ENCODE results near the gene LENG9. TPM values are rescaled to one million over a fixed set of nuclear protein-coding genes. Genes with fewer than 3 reads are reported as not detected.

Gene LENG9
- polyA plus RNA-seq, 4 donors: 8.7 to 14.1 (median 10.5) TPM

- DNase-seq (no peak), FAIRE-seq (no peak)
- 17 to 53% (median 45%) methylated on average over 23 of the region's 23 CpGs for WGBS, 3 donors
- no peaks in the 10 kb centered on the region for H3K9me3 ChIP-seq (ENCODE audit: control insufficient read depth in 2 of 2, insufficient read depth in 1 of 2, low read depth in 1 of 2, low read length in 1 of 2)
- no peak overlapping the region for H3K4me3 ChIP-seq (ENCODE audit: low read depth in 1 of 3, low read length in 3 of 3)
- H3K27me3 ChIP-seq (ENCODE audit: control insufficient read depth in 3 of 3, insufficient read depth in 3 of 3, low read length in 3 of 3): peaks cover 0 to 7% (median 3%) of the 10 kb centered on the region in 3 donors
- H3K36me3 ChIP-seq (ENCODE audit: control insufficient read depth in 3 of 3, insufficient read depth in 2 of 3, low read depth in 1 of 3, low read length in 3 of 3): peaks cover 0 to 11% (median 0%) of the 10 kb centered on the region in 3 donors
- H3K27ac ChIP-seq (ENCODE audit: low read depth in 1 of 3, low read length in 2 of 3): no peak overlapping the region
- H3K4me1 ChIP-seq (ENCODE audit: control insufficient read depth in 3 of 3, insufficient read depth in 2 of 3, low read depth in 1 of 3, low read length in 2 of 3): peaks cover 0 to 14% (median 0%) of the 10 kb centered on the region in 3 donors
Measured at GRCh38 chr19:54434112-54434872, 29.3 kb downstream of the LENG9 start.

GRCh38 chr19:54433697-54434096, 29.9 kb downstream of the LENG9 start:
- H3K9me3 ChIP-seq (ENCODE audit: control insufficient read depth in 2 of 2, insufficient read depth in 1 of 2, low read depth in 1 of 2, low read length in 1 of 2): no peaks in the 10 kb centered on the region
- 55 to 86% (median 77%) methylated on average over 5 of the region's 5 CpGs for WGBS, 3 donors

GRCh38 chr19:54432144-54432738, 31.3 kb downstream of the LENG9 start:
- H3K27ac ChIP-seq (ENCODE audit: low read depth in 1 of 3, low read length in 2 of 3): no peak overlapping the region
- H3K9me3 ChIP-seq (ENCODE audit: control insufficient read depth in 2 of 2, insufficient read depth in 1 of 2, low read depth in 1 of 2, low read length in 1 of 2): no peaks in the 10 kb centered on the region
- H3K27me3 ChIP-seq (ENCODE audit: control insufficient read depth in 3 of 3, insufficient read depth in 3 of 3, low read length in 3 of 3): peaks cover 0 to 10% (median 3%) of the 10 kb centered on the region in 3 donors
- WGBS, 3 donors: 49 to 76% (median 60%) methylated on average over 10 of the region's 10 CpGs
- H3K4me3 ChIP-seq (ENCODE audit: low read depth in 1 of 3, low read length in 3 of 3): no peak overlapping the region
- DNase-seq: no peak
- H3K36me3 ChIP-seq (ENCODE audit: control insufficient read depth in 3 of 3, insufficient read depth in 2 of 3, low read depth in 1 of 3, low read length in 3 of 3): peaks cover 0 to 6% (median 0%) of the 10 kb centered on the region in 3 donors
- H3K4me1 ChIP-seq (ENCODE audit: control insufficient read depth in 3 of 3, insufficient read depth in 2 of 3, low read depth in 1 of 3, low read length in 2 of 3): peaks cover 0 to 8% (median 0%) of the 10 kb centered on the region in 3 donors
- FAIRE-seq: no peak

More at GRCh38 chr19:54433697-54434096, 29.9 kb downstream of the LENG9 start:
- Histone ChIP-seq H3K27me3 (ENCODE audit: control insufficient read depth in 3 of 3, insufficient read depth in 3 of 3, low read length in 3 of 3) (peaks cover 0 to 8% (median 3%) of the 10 kb centered on the region in 3 donors), H3K36me3 (ENCODE audit: control insufficient read depth in 3 of 3, insufficient read depth in 2 of 3, low read depth in 1 of 3, low read length in 3 of 3) (peaks cover 0 to 7% (median 0%) of the 10 kb centered on the region in 3 donors), H3K4me1 (ENCODE audit: control insufficient read depth in 3 of 3, insufficient read depth in 2 of 3, low read depth in 1 of 3, low read length in 2 of 3) (peaks cover 0 to 11% (median 0%) of the 10 kb centered on the region in 3 donors), H3K27ac (ENCODE audit: low read depth in 1 of 3, low read length in 2 of 3) (no peak overlapping the region), H3K4me3 (ENCODE audit: low read depth in 1 of 3, low read length in 3 of 3) (no peak overlapping the region)
- FAIRE-seq: no peak
- DNase-seq: no peak

GRCh38 chr19:54431255-54431838, 32.2 kb downstream of the LENG9 start:
- no peak for DNase-seq
- Histone ChIP-seq H3K27me3 (ENCODE audit: control insufficient read depth in 3 of 3, insufficient read depth in 3 of 3, low read length in 3 of 3) (peaks cover 0 to 12% (median 3%) of the 10 kb centered on the region in 3 donors), H3K4me1 (ENCODE audit: control insufficient read depth in 3 of 3, insufficient read depth in 2 of 3, low read depth in 1 of 3, low read length in 2 of 3) (peaks cover 0 to 8% (median 0%) of the 10 kb centered on the region in 3 donors), H3K4me3 (ENCODE audit: low read depth in 1 of 3, low read length in 3 of 3) (no peak overlapping the region), H3K9me3 (ENCODE audit: control insufficient read depth in 2 of 2, insufficient read depth in 1 of 2, low read depth in 1 of 2, low read length in 1 of 2) (no peaks in the 10 kb centered on the region), H3K36me3 (ENCODE audit: control insufficient read depth in 3 of 3, insufficient read depth in 2 of 3, low read depth in 1 of 3, low read length in 3 of 3) (peaks cover 0 to 5% (median 0%) of the 10 kb centered on the region in 3 donors), H3K27ac (ENCODE audit: low read depth in 1 of 3, low read length in 2 of 3) (no peak overlapping the region)
- no peak for FAIRE-seq
- 10 to 33% (median 18%) methylated on average over 11 of the region's 11 CpGs for WGBS, 3 donors

- Histone ChIP-seq H3K4me3 (ENCODE audit: low read depth in 1 of 3, low read length in 3 of 3) (peak overlapping the region in 2 of 3 donors; percentile 6 to 13), H3K9me3 (ENCODE audit: control insufficient read depth in 2 of 2, insufficient read depth in 1 of 2, low read depth in 1 of 2, low read length in 1 of 2) (no peaks in the 10 kb centered on the region), H3K27ac (ENCODE audit: low read depth in 1 of 3, low read length in 2 of 3) (no peak overlapping the region), H3K27me3 (ENCODE audit: control insufficient read depth in 3 of 3, insufficient read depth in 3 of 3, low read length in 3 of 3) (peaks cover 0 to 12% (median 3%) of the 10 kb centered on the region in 3 donors), H3K36me3 (ENCODE audit: control insufficient read depth in 3 of 3, insufficient read depth in 2 of 3, low read depth in 1 of 3, low read length in 3 of 3) (peaks cover 0 to 2% (median 0%) of the 10 kb centered on the region in 3 donors), H3K4me1 (ENCODE audit: control insufficient read depth in 3 of 3, insufficient read depth in 2 of 3, low read depth in 1 of 3, low read length in 2 of 3) (peaks cover 0 to 8% (median 0%) of the 10 kb centered on the region in 3 donors)
- peak; percentile 24 to 63 for DNase-seq
- WGBS, 3 donors: 6% methylated on average over 27 to 43 of the region's 43 CpGs
- no peak for FAIRE-seq
Measured at GRCh38 chr19:54430306-54431254, 33.0 kb downstream of the LENG9 start.

GRCh38 chr19:54429545-54430227, 33.9 kb downstream of the LENG9 start:
- Histone ChIP-seq H3K27ac (ENCODE audit: low read depth in 1 of 3, low read length in 2 of 3) (no peak overlapping the region), H3K36me3 (ENCODE audit: control insufficient read depth in 3 of 3, insufficient read depth in 2 of 3, low read depth in 1 of 3, low read length in 3 of 3) (peaks cover 0 to 2% (median 0%) of the 10 kb centered on the region in 3 donors), H3K4me3 (ENCODE audit: low read depth in 1 of 3, low read length in 3 of 3) (no peak overlapping the region), H3K4me1 (ENCODE audit: control insufficient read depth in 3 of 3, insufficient read depth in 2 of 3, low read depth in 1 of 3, low read length in 2 of 3) (peaks cover 0 to 8% (median 0%) of the 10 kb centered on the region in 3 donors), H3K27me3 (ENCODE audit: control insufficient read depth in 3 of 3, insufficient read depth in 3 of 3, low read length in 3 of 3) (peaks cover 0 to 12% (median 5%) of the 10 kb centered on the region in 3 donors), H3K9me3 (ENCODE audit: control insufficient read depth in 2 of 2, insufficient read depth in 1 of 2, low read depth in 1 of 2, low read length in 1 of 2) (no peaks in the 10 kb centered on the region)
- no peak for DNase-seq
- WGBS, 3 donors: 23 to 53% (median 35%) methylated on average over 10 to 13 of the region's 13 CpGs
- FAIRE-seq: no peak

- Histone ChIP-seq H3K36me3 (ENCODE audit: control insufficient read depth in 3 of 3, insufficient read depth in 2 of 3, low read depth in 1 of 3, low read length in 3 of 3) (peaks cover 0 to 2% (median 0%) of the 10 kb centered on the region in 3 donors), H3K27me3 (ENCODE audit: control insufficient read depth in 3 of 3, insufficient read depth in 3 of 3, low read length in 3 of 3) (peaks cover 0 to 12% (median 10%) of the 10 kb centered on the region in 3 donors), H3K4me3 (ENCODE audit: low read depth in 1 of 3, low read length in 3 of 3) (no peak overlapping the region), H3K9me3 (ENCODE audit: control insufficient read depth in 2 of 2, insufficient read depth in 1 of 2, low read depth in 1 of 2, low read length in 1 of 2) (no peaks in the 10 kb centered on the region), H3K4me1 (ENCODE audit: control insufficient read depth in 3 of 3, insufficient read depth in 2 of 3, low read depth in 1 of 3, low read length in 2 of 3) (peaks cover 0 to 8% (median 0%) of the 10 kb centered on the region in 3 donors), H3K27ac (ENCODE audit: low read depth in 1 of 3, low read length in 2 of 3) (no peak overlapping the region)
- DNase-seq (no peak), FAIRE-seq (no peak)
- WGBS, 3 donors: 51 to 56% (median 56%) methylated on average over 8 of the region's 8 CpGs
Measured at GRCh38 chr19:54429176-54429495, 34.4 kb downstream of the LENG9 start.

Measured in small intestine (tissue), 7 donors.